GM12865 (cell line): ENCODE data around the gene FAM83F.

ENCODE experiments used
- DNase-seq: peaks from one replicate; pipeline ENCODE4 v3.0.0; 2010; ENCODE audit warnings: low read depth
- H3K4me3 ChIP-seq: 2 replicates; pipeline ENCODE4 v1.5.1; 2011; ENCODE audit warnings: mild to moderate bottlenecking, low read depth, low read length, control low read depth
- TF ChIP-seq, protein P1 (sequence below): IDR thresholded peaks from 2 replicates; pipeline ENCODE4 v1.5.1; 2011; ENCODE audit warnings: low read length, control low read depth, low read depth, inconsistent platforms; ENCODE audit not compliant: insufficient read depth; ENCODE audit errors: missing control alignments

FAM83F gene

GRCh38 chr22:40018051-40018450 lies 23.3 kb downstream of the FAM83F start:
- H3K4me3 ChIP-seq: no peak overlapping the region
- no peak for DNase-seq
- TF ChIP-seq, protein P1, sequence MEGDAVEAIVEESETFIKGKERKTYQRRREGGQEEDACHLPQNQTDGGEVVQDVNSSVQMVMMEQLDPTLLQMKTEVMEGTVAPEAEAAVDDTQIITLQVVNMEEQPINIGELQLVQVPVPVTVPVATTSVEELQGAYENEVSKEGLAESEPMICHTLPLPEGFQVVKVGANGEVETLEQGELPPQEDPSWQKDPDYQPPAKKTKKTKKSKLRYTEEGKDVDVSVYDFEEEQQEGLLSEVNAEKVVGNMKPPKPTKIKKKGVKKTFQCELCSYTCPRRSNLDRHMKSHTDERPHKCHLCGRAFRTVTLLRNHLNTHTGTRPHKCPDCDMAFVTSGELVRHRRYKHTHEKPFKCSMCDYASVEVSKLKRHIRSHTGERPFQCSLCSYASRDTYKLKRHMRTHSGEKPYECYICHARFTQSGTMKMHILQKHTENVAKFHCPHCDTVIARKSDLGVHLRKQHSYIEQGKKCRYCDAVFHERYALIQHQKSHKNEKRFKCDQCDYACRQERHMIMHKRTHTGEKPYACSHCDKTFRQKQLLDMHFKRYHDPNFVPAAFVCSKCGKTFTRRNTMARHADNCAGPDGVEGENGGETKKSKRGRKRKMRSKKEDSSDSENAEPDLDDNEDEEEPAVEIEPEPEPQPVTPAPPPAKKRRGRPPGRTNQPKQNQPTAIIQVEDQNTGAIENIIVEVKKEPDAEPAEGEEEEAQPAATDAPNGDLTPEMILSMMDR: no peak

- H3K4me3 ChIP-seq: no peak overlapping the region
- TF ChIP-seq, protein P1: no peak
- no peak for DNase-seq
Measured at GRCh38 chr22:40019100-40019499, 24.3 kb downstream of the FAM83F start.

DNA sequence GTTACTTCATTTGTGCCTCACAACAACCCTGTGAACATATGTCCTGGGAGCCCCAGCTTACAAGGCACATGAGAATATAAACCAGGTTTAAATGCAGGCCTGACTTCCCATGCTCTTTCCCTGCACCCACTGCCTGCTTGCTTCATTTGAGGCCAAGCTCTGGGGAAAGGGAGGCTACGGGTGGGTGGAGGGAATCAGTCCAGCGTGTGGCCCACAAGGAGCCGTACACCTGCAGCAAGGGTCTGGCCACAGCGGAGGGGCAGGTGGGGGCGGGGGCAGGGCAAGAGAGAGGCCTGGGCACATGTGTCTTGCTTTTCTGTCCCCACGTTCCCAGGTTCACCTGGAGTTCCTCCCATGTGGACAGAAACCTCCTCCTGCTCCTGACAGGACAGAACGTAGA lies 26.2 kb downstream of the FAM83F start:
- no peak overlapping the region for H3K4me3 ChIP-seq
- TF ChIP-seq, protein P1: no peak
- DNase-seq: no peak

GRCh38 chr22:40021401-40022000 lies 26.7 kb downstream of the FAM83F start:
- TF ChIP-seq, protein P1: no peak
- no peak for DNase-seq
- H3K4me3 ChIP-seq: no peak overlapping the region

GRCh38 chr22:40022536-40023240 lies 27.9 kb downstream of the FAM83F start:
- peak; percentile 18 for DNase-seq
- H3K4me3 ChIP-seq: no peak overlapping the region
- TF ChIP-seq, protein P1: no peak

DNA sequence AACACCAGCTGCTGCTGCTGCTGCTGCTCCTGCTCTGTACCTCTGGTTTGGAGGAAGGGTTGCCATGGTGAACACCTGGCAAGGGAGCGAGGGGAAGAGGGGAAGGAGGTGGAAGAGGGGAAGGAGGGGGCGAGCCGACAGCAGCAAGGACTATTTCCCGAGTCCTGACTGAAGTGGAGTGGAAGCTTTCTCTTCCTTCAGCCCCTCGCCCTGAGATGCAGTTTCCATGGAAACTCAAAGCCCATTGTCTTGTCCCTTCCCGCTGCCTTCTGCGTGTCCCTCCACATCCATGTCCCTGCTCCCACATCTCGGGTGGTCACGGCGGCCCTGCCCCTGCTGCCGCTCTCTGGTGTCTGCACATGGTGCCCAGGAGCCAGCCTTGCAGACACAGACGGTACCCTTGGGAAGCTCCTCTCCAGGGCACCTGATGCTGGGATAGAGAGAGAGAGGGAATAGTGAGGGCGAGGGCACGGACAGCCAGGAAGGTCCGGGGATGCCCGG lies 28.6 kb downstream of the FAM83F start:
- H3K4me3 ChIP-seq: no peak overlapping the region
- TF ChIP-seq, protein P1: no peak
- no peak for DNase-seq
